ENCODE measurements around the gene OR6B1.

The OR6B1 gene

GRCh38 chr7:144048648-144049047 lies 48.5 kb downstream of the OR6B1 start, which contains the start of gene OR2A5:
OR2A5 (plus strand) TSS chr7:144048948; CDS start chr7:144050402, 1,454 bp downstream.
- TF ChIP-seq CTCF (IDR thresholded peaks at IDR 0.05) = no peak

- TF ChIP-seq CTCF (IDR thresholded peaks at IDR 0.05) = no peak
Observed at GRCh38 chr7:144049491-144049890, 49.4 kb downstream of the OR6B1 start.

- TF ChIP-seq CTCF (IDR thresholded peaks at IDR 0.05) = no peak
Observed at GRCh38 chr7:144050093-144050492, 50.0 kb downstream of the OR6B1 start.

- no peak for TF ChIP-seq CTCF (IDR thresholded peaks at IDR 0.05)
Observed at GRCh38 chr7:144057954-144058353, 57.8 kb downstream of the OR6B1 start.
